ENCODE data around the gene POLR3H.

The POLR3H gene

GRCh38 chr22:41565403-41566054 lies 21.3 kb upstream of the POLR3H start:
- peak; percentile 81 for DNase-seq (ENCODE audit: extremely low read depth, low read depth)
- no peak overlapping the region for H3K4me3 ChIP-seq (replicated peaks; ENCODE audit: low read depth, low read length)
- TF ChIP-seq CTCF (IDR thresholded peaks at IDR 0.05; ENCODE audit: low read depth, low read length, missing control alignments) = no peak

GRCh38 chr22:41564563-41564962 lies 20.3 kb upstream of the POLR3H start:
- H3K4me3 ChIP-seq (replicated peaks; ENCODE audit: low read depth, low read length) = no peak overlapping the region
- TF ChIP-seq CTCF (IDR thresholded peaks at IDR 0.05; ENCODE audit: low read depth, low read length, missing control alignments) = no peak
- no peak for DNase-seq (ENCODE audit: extremely low read depth, low read depth)

GRCh38 chr22:41563051-41563711 lies 18.9 kb upstream of the POLR3H start:
- H3K4me3 ChIP-seq (replicated peaks; ENCODE audit: low read depth, low read length) = peak overlapping the region; percentile 27
- DNase-seq (ENCODE audit: extremely low read depth, low read depth) = peak; percentile 81
- no peak for TF ChIP-seq CTCF (IDR thresholded peaks at IDR 0.05; ENCODE audit: low read depth, low read length, missing control alignments)

GRCh38 chr22:41562461-41562860 lies 18.2 kb upstream of the POLR3H start:
- TF ChIP-seq CTCF (IDR thresholded peaks at IDR 0.05; ENCODE audit: low read depth, low read length, missing control alignments) = no peak
- DNase-seq (ENCODE audit: extremely low read depth, low read depth) = no peak
- peak overlapping the region; percentile 27; the same call in 1 of the 2 replicates for H3K4me3 ChIP-seq (replicated peaks; ENCODE audit: low read depth, low read length)

- no peak for TF ChIP-seq CTCF (IDR thresholded peaks at IDR 0.05; ENCODE audit: low read depth, low read length, missing control alignments)
- DNase-seq (ENCODE audit: extremely low read depth, low read depth) = no peak
- no peak overlapping the region; the same call in 1 of the 2 replicates for H3K4me3 ChIP-seq (replicated peaks; ENCODE audit: low read depth, low read length)
These were observed 17.5 kb upstream of the POLR3H start for GRCh38 chr22:41561788-41562187.

GRCh38 chr22:41561335-41561734 lies 17.1 kb upstream of the POLR3H start:
- TF ChIP-seq CTCF (IDR thresholded peaks at IDR 0.05; ENCODE audit: low read depth, low read length, missing control alignments) = no peak
- peak overlapping the region; percentile 38 for H3K4me3 ChIP-seq (replicated peaks; ENCODE audit: low read depth, low read length)
- no peak for DNase-seq (ENCODE audit: extremely low read depth, low read depth)
